Measurements from ENCODE around the gene RAB26.

The RAB26 gene

GRCh38 chr16:2172688-2173335 is 24.4 kb downstream of the RAB26 start:
- H3K27me3 ChIP-seq (replicated peaks; ENCODE audit: control insufficient read depth, insufficient read depth, low read length), result no peaks in the 10 kb centered on the region
- TF ChIP-seq CTCF (IDR thresholded peaks at IDR 0.05; ENCODE audit: insufficient read depth, low read length, poor library complexity, severe bottlenecking), result no peak
- H3K4me3 ChIP-seq (replicated peaks; ENCODE audit: low read depth, low read length), result no peak overlapping the region
- no peak for DNase-seq (ENCODE audit: extremely low read depth, insufficient read length)
- peaks cover 40% of the 10 kb centered on the region for H3K36me3 ChIP-seq (ENCODE audit: control insufficient read depth, insufficient read depth, low read length)

GRCh38 chr16:2173366-2173765 is 24.9 kb downstream of the RAB26 start:
- no peak overlapping the region for H3K4me3 ChIP-seq (replicated peaks; ENCODE audit: low read depth, low read length)
- H3K27me3 ChIP-seq (replicated peaks; ENCODE audit: control insufficient read depth, insufficient read depth, low read length), result no peaks in the 10 kb centered on the region
- no peak for DNase-seq (ENCODE audit: extremely low read depth, insufficient read length)
- peaks cover 36% of the 10 kb centered on the region for H3K36me3 ChIP-seq (ENCODE audit: control insufficient read depth, insufficient read depth, low read length)
- no peak for TF ChIP-seq CTCF (IDR thresholded peaks at IDR 0.05; ENCODE audit: insufficient read depth, low read length, poor library complexity, severe bottlenecking)

GRCh38 chr16:2173916-2174315 is 25.5 kb downstream of the RAB26 start:
- H3K36me3 ChIP-seq (ENCODE audit: control insufficient read depth, insufficient read depth, low read length), result peaks cover 33% of the 10 kb centered on the region

GRCh38 chr16:2174396-2175131 is 26.1 kb downstream of the RAB26 start:
- DNase-seq (ENCODE audit: extremely low read depth, insufficient read length), result no peak
- H3K36me3 ChIP-seq (ENCODE audit: control insufficient read depth, insufficient read depth, low read length), result peaks cover 33% of the 10 kb centered on the region
- H3K27me3 ChIP-seq (replicated peaks; ENCODE audit: control insufficient read depth, insufficient read depth, low read length), result no peaks in the 10 kb centered on the region
- no peak overlapping the region for H3K4me3 ChIP-seq (replicated peaks; ENCODE audit: low read depth, low read length)
- no peak for TF ChIP-seq CTCF (IDR thresholded peaks at IDR 0.05; ENCODE audit: insufficient read depth, low read length, poor library complexity, severe bottlenecking)

More at GRCh38 chr16:2173916-2174315, 25.5 kb downstream of the RAB26 start:
- DNase-seq (ENCODE audit: extremely low read depth, insufficient read length), result no peak
- TF ChIP-seq CTCF (IDR thresholded peaks at IDR 0.05; ENCODE audit: insufficient read depth, low read length, poor library complexity, severe bottlenecking), result no peak
- no peaks in the 10 kb centered on the region for H3K27me3 ChIP-seq (replicated peaks; ENCODE audit: control insufficient read depth, insufficient read depth, low read length)
- no peak overlapping the region for H3K4me3 ChIP-seq (replicated peaks; ENCODE audit: low read depth, low read length)

- no peak for DNase-seq (ENCODE audit: extremely low read depth, insufficient read length)
- Histone ChIP-seq H3K36me3 (ENCODE audit: control insufficient read depth, insufficient read depth, low read length) (peaks cover 29% of the 10 kb centered on the region), H3K27me3 (replicated peaks; ENCODE audit: control insufficient read depth, insufficient read depth, low read length) (no peaks in the 10 kb centered on the region), H3K4me3 (replicated peaks; ENCODE audit: low read depth, low read length) (no peak overlapping the region)
- no peak for TF ChIP-seq CTCF (IDR thresholded peaks at IDR 0.05; ENCODE audit: insufficient read depth, low read length, poor library complexity, severe bottlenecking)
These were observed 27.0 kb downstream of the RAB26 start for GRCh38 chr16:2175454-2175853.

Data from GM06990 (cell line).